ENCODE measurements around the gene HLX.

The HLX gene

GRCh38 chr1:220884109-220884980 lies 5.1 kb downstream of the HLX start:
- no peak for DNase-seq

DNA sequence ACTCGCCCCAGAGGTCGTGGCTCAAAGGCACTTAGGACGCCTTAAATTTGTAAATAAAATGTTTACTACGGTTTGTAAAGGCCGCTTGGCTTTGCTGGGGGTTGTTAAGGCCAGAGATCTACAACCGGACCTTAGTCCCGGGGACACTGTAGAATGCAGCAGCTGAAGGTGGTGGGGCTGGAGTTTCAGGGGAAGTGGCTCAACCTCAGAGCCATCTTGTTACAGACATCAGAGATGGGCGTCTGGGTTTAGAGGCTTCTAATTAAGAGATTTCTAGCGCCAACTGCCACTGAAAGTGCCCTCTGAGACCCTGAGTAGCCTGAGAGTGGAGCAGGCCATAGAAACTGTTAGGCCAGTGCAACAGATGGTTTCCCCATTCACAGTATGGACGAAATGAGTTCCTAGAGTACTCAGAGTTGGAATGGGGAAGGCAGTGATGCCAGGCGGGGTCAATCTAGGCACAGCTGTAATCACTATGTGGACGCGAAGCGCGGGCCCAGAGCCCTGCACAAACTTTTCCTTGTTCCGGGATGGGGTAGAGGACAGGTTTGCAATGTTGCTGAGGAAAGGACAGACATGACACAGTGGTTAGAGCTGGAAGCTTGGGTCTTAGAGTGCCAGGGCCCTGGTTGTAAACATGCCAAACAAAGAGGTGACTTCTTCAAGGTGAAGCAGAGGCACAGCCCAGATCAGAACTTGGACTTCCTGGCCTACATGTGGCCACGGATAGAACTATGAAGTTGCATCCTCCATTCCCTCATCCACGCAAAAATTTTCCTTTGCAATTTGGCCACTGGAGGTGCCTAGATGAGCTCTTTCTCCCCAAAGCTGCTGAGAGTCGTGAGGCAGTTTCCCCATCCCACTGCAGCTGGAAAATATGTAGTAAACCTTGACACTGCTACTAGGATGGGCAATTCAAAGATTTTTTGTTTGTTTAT lies 6.0 kb downstream of the HLX start:
- DNase-seq: no peak

DNA sequence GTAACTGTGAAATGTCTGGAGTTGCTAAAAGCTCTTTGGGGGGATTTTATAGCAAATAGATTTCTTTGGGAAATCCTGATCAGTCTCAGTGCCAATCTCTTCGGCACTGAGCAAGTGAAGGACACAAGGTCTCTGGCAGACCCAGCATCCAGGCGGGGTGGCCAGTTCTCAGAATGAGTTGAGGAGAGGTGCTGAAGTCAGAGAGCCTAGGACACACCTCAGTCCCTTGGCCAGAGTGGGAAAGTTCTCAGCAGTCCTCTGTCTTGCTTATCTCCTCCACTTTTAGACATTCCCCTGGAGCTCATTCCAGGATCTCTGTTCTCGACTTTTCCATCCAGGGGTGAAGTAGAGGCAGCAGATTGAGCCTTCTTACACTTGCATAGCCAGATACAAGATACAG lies 6.7 kb downstream of the HLX start:
- DNase-seq: no peak

GRCh38 chr1:220886470-220887201 lies 7.4 kb downstream of the HLX start:
- DNase-seq: no peak

DNA sequence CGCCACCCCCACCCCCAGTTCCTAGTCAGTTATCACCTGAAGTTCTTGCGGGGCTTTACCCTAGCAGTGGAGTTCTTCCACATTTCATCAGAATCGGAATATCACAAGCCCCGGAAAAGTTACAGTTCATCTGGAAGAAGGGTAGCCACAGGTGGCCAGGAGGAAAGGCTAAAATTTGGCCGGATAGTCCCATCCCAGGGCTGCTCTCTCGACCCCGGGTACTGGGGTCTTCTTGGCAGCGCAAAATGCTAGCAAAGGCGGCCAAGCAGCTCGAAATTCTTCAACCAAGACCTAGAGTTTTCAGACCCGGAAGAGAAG lies 7.9 kb downstream of the HLX start:
- DNase-seq: no peak

- DNase-seq: no peak
Measured at GRCh38 chr1:220887520-220888416, 8.5 kb downstream of the HLX start.

DNA sequence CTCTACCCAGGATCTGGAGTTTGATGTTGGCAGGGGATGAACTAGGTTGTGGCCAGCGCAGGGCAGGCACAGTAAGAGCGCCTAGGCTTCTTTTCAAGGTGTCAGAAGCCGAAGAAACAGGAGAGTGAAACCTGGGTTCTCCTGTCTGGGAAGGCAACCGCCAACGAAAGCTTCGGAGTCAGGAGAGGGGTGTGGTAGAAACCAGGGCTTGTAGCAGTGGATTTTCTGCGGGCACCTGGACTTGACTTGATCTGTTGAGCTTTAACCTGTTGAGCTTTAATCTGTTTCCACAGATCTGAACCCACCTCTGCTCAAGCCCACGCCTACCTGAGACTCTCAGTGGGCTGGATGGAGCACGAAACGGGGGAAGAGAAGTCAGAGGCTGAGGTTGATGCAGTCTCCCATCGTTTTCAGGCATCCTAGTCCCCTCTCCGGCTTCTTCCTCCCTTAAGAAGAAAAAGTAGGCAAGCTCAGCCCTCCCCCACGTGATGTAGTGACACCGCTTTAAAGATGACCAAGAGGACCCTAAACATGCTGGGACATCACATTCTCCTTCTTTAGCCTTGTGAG lies 9.3 kb downstream of the HLX start:
- no peak for DNase-seq

- DNase-seq: no peak
Measured at GRCh38 chr1:220889333-220889732, 10.1 kb downstream of the HLX start.

DNA sequence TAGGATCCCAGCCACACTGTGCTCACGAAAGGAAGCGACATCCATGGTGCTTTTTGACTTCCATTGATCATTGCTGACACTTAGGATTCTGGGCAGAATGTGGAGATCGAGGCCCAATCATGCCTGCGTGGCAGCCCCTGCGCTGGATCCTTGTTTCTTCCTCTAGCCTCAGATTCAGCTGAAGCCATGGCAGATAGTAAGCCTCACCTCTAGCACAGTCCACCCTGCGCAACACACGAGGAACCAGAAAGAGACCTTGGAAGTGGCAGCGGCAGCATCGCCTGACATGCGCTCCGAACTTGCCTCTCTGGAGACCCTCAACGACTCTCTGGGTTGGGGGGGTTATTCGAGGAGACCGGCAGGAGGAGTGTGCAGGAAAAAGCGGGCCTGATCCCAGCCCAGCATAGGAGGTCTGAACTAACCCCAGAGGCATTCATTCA lies 10.6 kb downstream of the HLX start:
- DNase-seq: no peak

- DNase-seq: no peak
Measured at GRCh38 chr1:220890602-220891001, 11.4 kb downstream of the HLX start.

- no peak for DNase-seq
Measured at GRCh38 chr1:220891224-220892085, 12.2 kb downstream of the HLX start.

GRCh38 chr1:220892086-220892376 lies 12.8 kb downstream of the HLX start:
- DNase-seq: no peak

DNA sequence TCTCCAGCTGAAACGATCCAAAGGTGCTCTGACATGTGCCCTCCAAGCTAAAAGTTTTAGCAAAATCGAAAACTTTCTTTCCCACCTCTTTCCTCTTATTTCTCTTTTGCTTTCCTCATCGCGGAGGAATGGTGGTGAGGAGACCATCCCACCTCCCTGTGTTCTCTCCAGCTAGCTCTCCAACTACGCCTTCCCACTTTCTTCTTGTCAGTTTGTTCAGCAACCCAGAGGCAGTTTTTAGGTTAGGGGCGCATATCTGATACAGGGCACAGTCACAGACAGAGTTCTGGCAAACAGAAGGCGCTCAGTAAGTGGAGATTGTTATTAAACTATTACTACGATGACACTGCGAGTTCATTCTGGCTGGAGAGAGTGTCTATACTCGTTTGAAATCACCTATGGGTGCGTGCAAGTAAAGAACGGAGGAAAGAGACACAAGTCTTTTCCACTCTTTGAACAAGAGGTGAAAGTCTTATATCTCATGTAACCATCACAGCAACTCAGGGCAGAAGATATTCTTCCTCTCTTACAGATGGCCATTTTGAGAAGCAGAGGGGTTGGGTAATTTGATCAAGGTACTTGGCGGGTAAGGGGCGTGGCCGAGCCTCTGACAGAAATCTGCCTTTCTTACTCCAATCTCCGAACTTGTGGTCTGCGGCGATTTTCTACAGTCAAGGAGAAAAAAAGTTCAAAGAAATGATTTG lies 13.9 kb downstream of the HLX start:
- DNase-seq: no peak

- no peak for DNase-seq
Measured at GRCh38 chr1:220893701-220894024, 14.4 kb downstream of the HLX start.

GRCh38 chr1:220894025-220894923 lies 15.0 kb downstream of the HLX start:
- no peak for DNase-seq

- DNase-seq: no peak
Measured at GRCh38 chr1:220894924-220895256, 15.6 kb downstream of the HLX start.

DNA sequence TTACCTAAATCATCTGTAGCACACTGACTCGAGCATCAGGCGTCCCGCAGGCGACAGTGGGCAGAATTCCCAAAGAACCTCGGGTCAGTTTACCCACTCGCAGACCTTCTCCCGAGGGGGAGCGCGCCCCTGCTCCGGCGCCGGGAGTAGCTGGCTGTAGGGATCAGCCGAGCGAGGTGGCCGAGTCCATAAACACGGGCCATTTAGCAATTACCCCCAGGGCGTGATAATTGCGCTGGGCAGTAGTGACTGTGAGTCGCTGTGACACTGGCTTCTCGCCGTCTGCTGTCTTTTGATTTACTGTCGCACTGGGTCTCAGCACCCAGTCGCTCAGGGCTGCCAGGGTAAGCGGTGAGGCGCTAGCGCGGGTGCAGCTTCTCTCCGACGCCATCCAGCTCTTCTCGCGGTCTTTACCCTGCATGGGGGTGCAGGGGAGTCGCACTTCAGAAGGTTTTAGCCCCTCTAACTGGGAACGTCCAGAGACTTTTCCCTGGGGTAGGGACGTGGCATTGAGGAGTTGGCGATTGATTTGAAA lies 16.2 kb downstream of the HLX start:
- DNase-seq: no peak

GRCh38 chr1:220896092-220896491 lies 16.8 kb downstream of the HLX start:
- no peak for DNase-seq

- DNase-seq: no peak
Measured at GRCh38 chr1:220900842-220901241, 21.6 kb downstream of the HLX start.
